Skeletal muscle satellite cell (primary cell): ENCODE results near the gene GRIK3.

Source experiments
- H3K27me3 ChIP-seq: 2 replicates; pipeline ENCODE4 v1.7.0; 2013; ENCODE audit warnings: low read length; ENCODE audit not compliant: control insufficient read depth, insufficient read depth
- H3K36me3 ChIP-seq: 2 replicates; pipeline ENCODE4 v1.7.0; 2013; ENCODE audit warnings: mild to moderate bottlenecking, control low read depth, low read length; ENCODE audit not compliant: insufficient read depth
- H3K4me1 ChIP-seq: 2 replicates; pipeline ENCODE4 v1.7.0; 2013; ENCODE audit warnings: low read length; ENCODE audit not compliant: control insufficient read depth, insufficient read depth
- H3K4me2 ChIP-seq: 2 replicates; pipeline ENCODE4 v1.7.0; 2013; ENCODE audit warnings: mild to moderate bottlenecking, low read length
- H3K4me3 ChIP-seq: 2 replicates; pipeline ENCODE4 v1.7.0; 2013; ENCODE audit warnings: low read length
- H3K9ac ChIP-seq: 2 replicates; pipeline ENCODE4 v1.7.0; 2013; ENCODE audit warnings: mild to moderate bottlenecking, low read depth, low read length, moderate library complexity
- H3K9me3 ChIP-seq: replicated peaks from 2 replicates; pipeline ENCODE4 v1.7.0; 2013; ENCODE audit warnings: mild to moderate bottlenecking, control low read depth, low read length

Gene GRIK3

GRCh38 chr1:36988741-36989193, 45.5 kb downstream of the GRIK3 start:
- Histone ChIP-seq H3K27me3 (no peaks in the 10 kb centered on the region), H3K9ac (no peak overlapping the region), H3K9me3 (peaks cover 7% of the 10 kb centered on the region)

GRCh38 chr1:36988321-36988720, 46.0 kb downstream of the GRIK3 start:
- Histone ChIP-seq H3K36me3 (no peaks in the 10 kb centered on the region), H3K4me1 (no peaks in the 10 kb centered on the region), H3K27me3 (no peaks in the 10 kb centered on the region), H3K9me3 (peaks cover 5% of the 10 kb centered on the region), H3K4me2 (no peak overlapping the region), H3K4me3 (no peak overlapping the region), H3K9ac (no peak overlapping the region)

More at GRCh38 chr1:36988741-36989193, 45.5 kb downstream of the GRIK3 start:
- Histone ChIP-seq H3K4me1 (no peaks in the 10 kb centered on the region), H3K36me3 (no peaks in the 10 kb centered on the region), H3K4me3 (no peak overlapping the region), H3K4me2 (no peak overlapping the region)

- Histone ChIP-seq H3K4me2 (no peak overlapping the region), H3K9me3 (peaks cover 5% of the 10 kb centered on the region), H3K4me1 (no peaks in the 10 kb centered on the region), H3K36me3 (no peaks in the 10 kb centered on the region), H3K4me3 (no peak overlapping the region), H3K27me3 (no peaks in the 10 kb centered on the region), H3K9ac (no peak overlapping the region)
These were observed 47.0 kb downstream of the GRIK3 start for GRCh38 chr1:36987276-36987675.

- H3K4me3 ChIP-seq: no peak overlapping the region
- no peaks in the 10 kb centered on the region for H3K36me3 ChIP-seq
- peaks cover 5% of the 10 kb centered on the region for H3K9me3 ChIP-seq
- H3K9ac ChIP-seq: no peak overlapping the region
- H3K27me3 ChIP-seq: no peaks in the 10 kb centered on the region
- H3K4me2 ChIP-seq: no peak overlapping the region
- H3K4me1 ChIP-seq: no peaks in the 10 kb centered on the region
These were observed 47.9 kb downstream of the GRIK3 start for GRCh38 chr1:36986241-36986985.

- Histone ChIP-seq H3K9ac (no peak overlapping the region), H3K36me3 (no peaks in the 10 kb centered on the region), H3K9me3 (peaks cover 5% of the 10 kb centered on the region), H3K27me3 (no peaks in the 10 kb centered on the region), H3K4me3 (no peak overlapping the region), H3K4me1 (no peaks in the 10 kb centered on the region), H3K4me2 (no peak overlapping the region)
These were observed 49.6 kb downstream of the GRIK3 start for GRCh38 chr1:36984675-36985074.

GRCh38 chr1:36984026-36984425, 50.3 kb downstream of the GRIK3 start:
- Histone ChIP-seq H3K4me2 (no peak overlapping the region), H3K9ac (no peak overlapping the region)

GRCh38 chr1:36982709-36983108, 51.6 kb downstream of the GRIK3 start:
- Histone ChIP-seq H3K36me3 (no peaks in the 10 kb centered on the region), H3K4me3 (no peak overlapping the region), H3K27me3 (no peaks in the 10 kb centered on the region), H3K9ac (no peak overlapping the region), H3K9me3 (peaks cover 5% of the 10 kb centered on the region), H3K4me2 (no peak overlapping the region), H3K4me1 (no peaks in the 10 kb centered on the region)

More at GRCh38 chr1:36984026-36984425, 50.3 kb downstream of the GRIK3 start:
- no peaks in the 10 kb centered on the region for H3K4me1 ChIP-seq
- H3K4me3 ChIP-seq: no peak overlapping the region
- peaks cover 5% of the 10 kb centered on the region for H3K9me3 ChIP-seq
- H3K36me3 ChIP-seq: no peaks in the 10 kb centered on the region
- no peaks in the 10 kb centered on the region for H3K27me3 ChIP-seq

- Histone ChIP-seq H3K9me3 (peaks cover 5% of the 10 kb centered on the region), H3K9ac (no peak overlapping the region), H3K27me3 (no peaks in the 10 kb centered on the region), H3K36me3 (no peaks in the 10 kb centered on the region), H3K4me2 (no peak overlapping the region), H3K4me1 (no peaks in the 10 kb centered on the region), H3K4me3 (no peak overlapping the region)
These were observed 52.3 kb downstream of the GRIK3 start for GRCh38 chr1:36981771-36982622.

GRCh38 chr1:36981126-36981525, 53.2 kb downstream of the GRIK3 start:
- no peak overlapping the region for H3K4me3 ChIP-seq
- no peak overlapping the region for H3K9ac ChIP-seq
- no peaks in the 10 kb centered on the region for H3K36me3 ChIP-seq
- peaks cover 9% of the 10 kb centered on the region for H3K9me3 ChIP-seq
- H3K27me3 ChIP-seq: no peaks in the 10 kb centered on the region
- no peak overlapping the region for H3K4me2 ChIP-seq
- H3K4me1 ChIP-seq: no peaks in the 10 kb centered on the region

GRCh38 chr1:36977731-36978406, 56.4 kb downstream of the GRIK3 start:
- Histone ChIP-seq H3K9me3 (peaks cover 6% of the 10 kb centered on the region), H3K4me2 (no peak overlapping the region), H3K36me3 (no peaks in the 10 kb centered on the region), H3K9ac (no peak overlapping the region), H3K4me3 (no peak overlapping the region), H3K4me1 (no peaks in the 10 kb centered on the region), H3K27me3 (no peaks in the 10 kb centered on the region)

GRCh38 chr1:36975642-36976041, 58.7 kb downstream of the GRIK3 start:
- no peak overlapping the region for H3K4me3 ChIP-seq
- H3K9me3 ChIP-seq: peaks cover 11% of the 10 kb centered on the region
- no peaks in the 10 kb centered on the region for H3K4me1 ChIP-seq
- H3K36me3 ChIP-seq: no peaks in the 10 kb centered on the region
- H3K4me2 ChIP-seq: no peak overlapping the region
- no peaks in the 10 kb centered on the region for H3K27me3 ChIP-seq
- H3K9ac ChIP-seq: no peak overlapping the region
